Measurements from ENCODE around the gene TINAGL1.

TINAGL1 gene

GRCh38 chr1:31551208-31551607 is 25.1 kb upstream of the TINAGL1 start:
- Histone ChIP-seq H3K27me3 (ENCODE audit: control insufficient read depth, insufficient read depth, low read length) (no peaks in the 10 kb centered on the region), H3K9ac (ENCODE audit: low read length) (no peak overlapping the region), H3K27ac (ENCODE audit: low read depth, low read length) (no peak overlapping the region), H3K4me1 (ENCODE audit: control insufficient read depth, insufficient read depth, low read length) (peaks cover 3% of the 10 kb centered on the region), H3K4me3 (ENCODE audit: low read length) (no peak overlapping the region), H3K36me3 (ENCODE audit: control insufficient read depth, insufficient read depth, low read length) (no peaks in the 10 kb centered on the region)

GRCh38 chr1:31552489-31552888 is 23.8 kb upstream of the TINAGL1 start:
- Histone ChIP-seq H3K27ac (ENCODE audit: low read depth, low read length) (no peak overlapping the region), H3K4me3 (ENCODE audit: low read length) (no peak overlapping the region), H3K9ac (ENCODE audit: low read length) (no peak overlapping the region), H3K27me3 (ENCODE audit: control insufficient read depth, insufficient read depth, low read length) (no peaks in the 10 kb centered on the region), H3K36me3 (ENCODE audit: control insufficient read depth, insufficient read depth, low read length) (no peaks in the 10 kb centered on the region), H3K4me1 (ENCODE audit: control insufficient read depth, insufficient read depth, low read length) (peaks cover 3% of the 10 kb centered on the region)

- H3K27me3 ChIP-seq (ENCODE audit: control insufficient read depth, insufficient read depth, low read length): no peaks in the 10 kb centered on the region
- H3K9ac ChIP-seq (ENCODE audit: low read length): no peak overlapping the region
- no peaks in the 10 kb centered on the region for H3K36me3 ChIP-seq (ENCODE audit: control insufficient read depth, insufficient read depth, low read length)
- no peak overlapping the region for H3K4me3 ChIP-seq (ENCODE audit: low read length)
- H3K4me1 ChIP-seq (ENCODE audit: control insufficient read depth, insufficient read depth, low read length): no peaks in the 10 kb centered on the region
- H3K27ac ChIP-seq (ENCODE audit: low read depth, low read length): no peak overlapping the region
These were observed 19.8 kb upstream of the TINAGL1 start for GRCh38 chr1:31556481-31557006.

GRCh38 chr1:31559715-31560114 is 16.6 kb upstream of the TINAGL1 start:
- no peaks in the 10 kb centered on the region for H3K27me3 ChIP-seq (ENCODE audit: control insufficient read depth, insufficient read depth, low read length)
- H3K27ac ChIP-seq (ENCODE audit: low read depth, low read length): no peak overlapping the region
- no peak overlapping the region for H3K4me3 ChIP-seq (ENCODE audit: low read length)
- H3K36me3 ChIP-seq (ENCODE audit: control insufficient read depth, insufficient read depth, low read length): no peaks in the 10 kb centered on the region
- H3K9ac ChIP-seq (ENCODE audit: low read length): no peak overlapping the region
- peaks cover 2% of the 10 kb centered on the region for H3K4me1 ChIP-seq (ENCODE audit: control insufficient read depth, insufficient read depth, low read length)

- Histone ChIP-seq H3K4me1 (ENCODE audit: control insufficient read depth, insufficient read depth, low read length) (peaks cover 2% of the 10 kb centered on the region), H3K9ac (ENCODE audit: low read length) (no peak overlapping the region), H3K27ac (ENCODE audit: low read depth, low read length) (no peak overlapping the region), H3K4me3 (ENCODE audit: low read length) (no peak overlapping the region), H3K27me3 (ENCODE audit: control insufficient read depth, insufficient read depth, low read length) (no peaks in the 10 kb centered on the region), H3K36me3 (ENCODE audit: control insufficient read depth, insufficient read depth, low read length) (no peaks in the 10 kb centered on the region)
These were observed 15.9 kb upstream of the TINAGL1 start for GRCh38 chr1:31560394-31560793.

GRCh38 chr1:31562707-31563360 is 13.5 kb upstream of the TINAGL1 start:
- Histone ChIP-seq H3K4me3 (ENCODE audit: low read length) (no peak overlapping the region), H3K4me1 (ENCODE audit: control insufficient read depth, insufficient read depth, low read length) (peaks cover 2% of the 10 kb centered on the region), H3K9ac (ENCODE audit: low read length) (no peak overlapping the region), H3K27ac (ENCODE audit: low read depth, low read length) (no peak overlapping the region), H3K27me3 (ENCODE audit: control insufficient read depth, insufficient read depth, low read length) (no peaks in the 10 kb centered on the region), H3K36me3 (ENCODE audit: control insufficient read depth, insufficient read depth, low read length) (no peaks in the 10 kb centered on the region)

GRCh38 chr1:31564606-31564989 is 11.7 kb upstream of the TINAGL1 start:
- no peaks in the 10 kb centered on the region for H3K36me3 ChIP-seq (ENCODE audit: control insufficient read depth, insufficient read depth, low read length)

GRCh38 chr1:31567956-31568570 is 8.3 kb upstream of the TINAGL1 start:
- Histone ChIP-seq H3K4me1 (ENCODE audit: control insufficient read depth, insufficient read depth, low read length) (peaks cover 2% of the 10 kb centered on the region), H3K36me3 (ENCODE audit: control insufficient read depth, insufficient read depth, low read length) (no peaks in the 10 kb centered on the region), H3K4me3 (ENCODE audit: low read length) (no peak overlapping the region), H3K27ac (ENCODE audit: low read depth, low read length) (no peak overlapping the region), H3K27me3 (ENCODE audit: control insufficient read depth, insufficient read depth, low read length) (no peaks in the 10 kb centered on the region), H3K9ac (ENCODE audit: low read length) (no peak overlapping the region)

More at GRCh38 chr1:31564606-31564989, 11.7 kb upstream of the TINAGL1 start:
- Histone ChIP-seq H3K27me3 (ENCODE audit: control insufficient read depth, insufficient read depth, low read length) (no peaks in the 10 kb centered on the region), H3K27ac (ENCODE audit: low read depth, low read length) (no peak overlapping the region), H3K4me3 (ENCODE audit: low read length) (no peak overlapping the region), H3K4me1 (ENCODE audit: control insufficient read depth, insufficient read depth, low read length) (peaks cover 2% of the 10 kb centered on the region), H3K9ac (ENCODE audit: low read length) (no peak overlapping the region)

- Histone ChIP-seq H3K27me3 (ENCODE audit: control insufficient read depth, insufficient read depth, low read length) (no peaks in the 10 kb centered on the region), H3K9ac (ENCODE audit: low read length) (no peak overlapping the region), H3K36me3 (ENCODE audit: control insufficient read depth, insufficient read depth, low read length) (no peaks in the 10 kb centered on the region), H3K4me1 (ENCODE audit: control insufficient read depth, insufficient read depth, low read length) (peaks cover under 1% of the 10 kb centered on the region), H3K4me3 (ENCODE audit: low read length) (no peak overlapping the region), H3K27ac (ENCODE audit: low read depth, low read length) (no peak overlapping the region)
These were observed 7.3 kb upstream of the TINAGL1 start for GRCh38 chr1:31568895-31569595.

- Histone ChIP-seq H3K9ac (ENCODE audit: low read length) (no peak overlapping the region), H3K4me1 (ENCODE audit: control insufficient read depth, insufficient read depth, low read length) (peaks cover 3% of the 10 kb centered on the region), H3K27ac (ENCODE audit: low read depth, low read length) (no peak overlapping the region), H3K36me3 (ENCODE audit: control insufficient read depth, insufficient read depth, low read length) (no peaks in the 10 kb centered on the region), H3K27me3 (ENCODE audit: control insufficient read depth, insufficient read depth, low read length) (no peaks in the 10 kb centered on the region), H3K4me3 (ENCODE audit: low read length) (no peak overlapping the region)
These were observed 6.6 kb upstream of the TINAGL1 start for GRCh38 chr1:31569596-31570173.

GRCh38 chr1:31570228-31570627 is 6.1 kb upstream of the TINAGL1 start:
- Histone ChIP-seq H3K4me3 (ENCODE audit: low read length) (no peak overlapping the region), H3K27me3 (ENCODE audit: control insufficient read depth, insufficient read depth, low read length) (no peaks in the 10 kb centered on the region), H3K9ac (ENCODE audit: low read length) (no peak overlapping the region), H3K4me1 (ENCODE audit: control insufficient read depth, insufficient read depth, low read length) (peaks cover 3% of the 10 kb centered on the region), H3K36me3 (ENCODE audit: control insufficient read depth, insufficient read depth, low read length) (no peaks in the 10 kb centered on the region), H3K27ac (ENCODE audit: low read depth, low read length) (no peak overlapping the region)

GRCh38 chr1:31570906-31571305 is 5.4 kb upstream of the TINAGL1 start:
- H3K4me3 ChIP-seq (ENCODE audit: low read length): no peak overlapping the region
- H3K9ac ChIP-seq (ENCODE audit: low read length): no peak overlapping the region
- no peak overlapping the region for H3K27ac ChIP-seq (ENCODE audit: low read depth, low read length)
- no peaks in the 10 kb centered on the region for H3K36me3 ChIP-seq (ENCODE audit: control insufficient read depth, insufficient read depth, low read length)
- H3K4me1 ChIP-seq (ENCODE audit: control insufficient read depth, insufficient read depth, low read length): peaks cover 3% of the 10 kb centered on the region
- no peaks in the 10 kb centered on the region for H3K27me3 ChIP-seq (ENCODE audit: control insufficient read depth, insufficient read depth, low read length)
